ENCODE results near the gene CLIC3.

Gene CLIC3

GRCh38 chr9:136978865-136979544, 17.4 kb downstream of the CLIC3 start:
- TF ChIP-seq CTCF (IDR thresholded peaks at IDR 0.05; ENCODE audit: insufficient read depth, low read length, poor library complexity, severe bottlenecking) (no peak), EZH2phosphoT487 (conservative IDR thresholded peaks at IDR 0.05; ENCODE audit: low read length) (no peak)
- no peaks in the 10 kb centered on the region for H3F3A ChIP-seq (ENCODE audit: insufficient read depth)
- no peak overlapping the region for H2AFZ ChIP-seq (ENCODE audit: low read depth, low read length, severe bottlenecking)
- H4K20me1 ChIP-seq (ENCODE audit: low read depth, low read length) = no peaks in the 10 kb centered on the region
- no peaks in the 10 kb centered on the region for H3K9me2 ChIP-seq (replicated peaks; ENCODE audit: insufficient read depth, low read length)
- no peaks in the 10 kb centered on the region for H3K27me3 ChIP-seq (ENCODE audit: low read length)
- H3K79me2 ChIP-seq (ENCODE audit: insufficient read depth, low read length) = no peaks in the 10 kb centered on the region
- H3K27ac ChIP-seq (ENCODE audit: low read depth, low read length) = no peak overlapping the region
- H3K4me2 ChIP-seq (ENCODE audit: low read depth, low read length, poor library complexity, severe bottlenecking) = no peak overlapping the region
- H3K9me3 ChIP-seq (ENCODE audit: insufficient read depth, low read length) = no peaks in the 10 kb centered on the region
- no peak overlapping the region for H3K9ac ChIP-seq (ENCODE audit: low read length)
- H3K4me3 ChIP-seq (ENCODE audit: insufficient read depth, low read length, poor library complexity, severe bottlenecking) = no peak overlapping the region
- no peaks in the 10 kb centered on the region for H3K36me3 ChIP-seq (ENCODE audit: low read length)

GRCh38 chr9:136978073-136978864, 18.1 kb downstream of the CLIC3 start:
- Histone ChIP-seq H2AFZ (ENCODE audit: low read depth, low read length, severe bottlenecking) (no peak overlapping the region), H3K4me3 (ENCODE audit: insufficient read depth, low read length, poor library complexity, severe bottlenecking) (no peak overlapping the region), H3K9me3 (ENCODE audit: insufficient read depth, low read length) (no peaks in the 10 kb centered on the region), H3K36me3 (ENCODE audit: low read length) (no peaks in the 10 kb centered on the region), H3F3A (ENCODE audit: insufficient read depth) (no peaks in the 10 kb centered on the region), H3K27ac (ENCODE audit: low read depth, low read length) (no peak overlapping the region), H3K79me2 (ENCODE audit: insufficient read depth, low read length) (no peaks in the 10 kb centered on the region), H3K27me3 (ENCODE audit: low read length) (no peaks in the 10 kb centered on the region), H3K9ac (ENCODE audit: low read length) (no peak overlapping the region), H3K4me2 (ENCODE audit: low read depth, low read length, poor library complexity, severe bottlenecking) (no peak overlapping the region), H3K9me2 (replicated peaks; ENCODE audit: insufficient read depth, low read length) (no peaks in the 10 kb centered on the region), H4K20me1 (ENCODE audit: low read depth, low read length) (no peaks in the 10 kb centered on the region)
- TF ChIP-seq CTCF (IDR thresholded peaks at IDR 0.05; ENCODE audit: insufficient read depth, low read length, poor library complexity, severe bottlenecking) (no peak), EZH2phosphoT487 (conservative IDR thresholded peaks at IDR 0.05; ENCODE audit: low read length) (no peak)

GRCh38 chr9:136977649-136978072, 18.7 kb downstream of the CLIC3 start:
- Histone ChIP-seq H2AFZ (ENCODE audit: low read depth, low read length, severe bottlenecking) (no peak overlapping the region), H4K20me1 (ENCODE audit: low read depth, low read length) (no peaks in the 10 kb centered on the region), H3K27me3 (ENCODE audit: low read length) (no peaks in the 10 kb centered on the region), H3K9me3 (ENCODE audit: insufficient read depth, low read length) (no peaks in the 10 kb centered on the region), H3F3A (ENCODE audit: insufficient read depth) (no peaks in the 10 kb centered on the region), H3K4me3 (ENCODE audit: insufficient read depth, low read length, poor library complexity, severe bottlenecking) (no peak overlapping the region), H3K9me2 (replicated peaks; ENCODE audit: insufficient read depth, low read length) (no peaks in the 10 kb centered on the region), H3K4me2 (ENCODE audit: low read depth, low read length, poor library complexity, severe bottlenecking) (no peak overlapping the region), H3K79me2 (ENCODE audit: insufficient read depth, low read length) (no peaks in the 10 kb centered on the region), H3K9ac (ENCODE audit: low read length) (no peak overlapping the region), H3K27ac (ENCODE audit: low read depth, low read length) (no peak overlapping the region), H3K36me3 (ENCODE audit: low read length) (no peaks in the 10 kb centered on the region)
- TF ChIP-seq EZH2phosphoT487 (conservative IDR thresholded peaks at IDR 0.05; ENCODE audit: low read length) = no peak
- no peak for TF ChIP-seq CTCF (IDR thresholded peaks at IDR 0.05; ENCODE audit: insufficient read depth, low read length, poor library complexity, severe bottlenecking)

Data from SU-DHL-6 (cell line).